Stimulated activated CD8-positive, alpha-beta memory T cell treated with anti-CD3 and anti-CD28 coated beads, Interleukin-7, amount 100 ng/mL, for 1 hour (primary cell): ENCODE data around the gene NPW.

ENCODE experiments used
- DNase-seq, 2 donors: peaks; one replicate each; pipeline ENCODE4 v3.0.0-alpha.2; 2020; ENCODE audit warnings: low read depth in 2 of 2

Gene NPW

DNA sequence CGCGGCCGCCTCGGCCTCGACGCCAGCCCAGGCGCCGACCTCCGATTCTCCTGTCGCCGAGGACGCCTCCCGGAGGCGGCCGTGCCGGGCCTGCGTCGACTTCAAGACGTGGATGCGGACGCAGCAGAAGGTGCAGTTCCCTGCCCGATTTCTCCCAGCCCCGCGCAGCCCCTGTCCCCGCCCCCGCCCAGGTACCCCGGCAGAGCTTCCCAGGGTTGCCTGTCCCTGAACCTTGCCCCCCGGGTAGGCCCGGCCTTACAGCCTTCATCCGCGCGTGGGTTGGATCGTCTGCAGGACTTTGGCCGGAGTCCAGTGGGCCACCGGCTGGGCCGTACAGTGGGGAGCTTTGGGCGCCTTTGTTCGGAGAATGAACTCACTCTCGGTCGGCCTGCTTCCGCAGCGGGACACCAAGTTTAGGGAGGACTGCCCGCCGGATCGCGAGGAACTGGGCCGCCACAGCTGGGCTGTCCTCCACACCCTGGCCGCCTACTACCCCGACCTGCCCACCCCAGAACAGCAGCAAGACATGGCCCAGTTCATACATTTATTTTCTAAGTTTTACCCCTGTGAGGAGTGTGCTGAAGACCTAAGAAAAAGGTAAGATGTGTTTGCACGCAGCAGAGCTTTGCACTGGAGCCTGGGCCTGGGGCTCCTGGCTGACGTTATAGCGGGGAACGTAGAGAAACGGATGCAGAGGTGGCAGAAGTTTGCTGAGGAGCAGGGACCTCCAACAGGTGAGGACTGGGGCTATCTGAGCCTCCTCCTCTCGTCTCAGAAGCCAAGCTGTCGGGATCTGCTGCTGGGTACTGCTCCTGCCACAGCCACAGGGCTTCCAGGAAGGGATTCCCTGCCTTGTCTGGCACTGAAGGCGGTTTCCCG, 35.0 kb upstream of the NPW start:
- DNase-seq = no peak

GRCh38 chr16:1985466-1986150, 34.0 kb upstream of the NPW start:
- DNase-seq = no peak

DNA sequence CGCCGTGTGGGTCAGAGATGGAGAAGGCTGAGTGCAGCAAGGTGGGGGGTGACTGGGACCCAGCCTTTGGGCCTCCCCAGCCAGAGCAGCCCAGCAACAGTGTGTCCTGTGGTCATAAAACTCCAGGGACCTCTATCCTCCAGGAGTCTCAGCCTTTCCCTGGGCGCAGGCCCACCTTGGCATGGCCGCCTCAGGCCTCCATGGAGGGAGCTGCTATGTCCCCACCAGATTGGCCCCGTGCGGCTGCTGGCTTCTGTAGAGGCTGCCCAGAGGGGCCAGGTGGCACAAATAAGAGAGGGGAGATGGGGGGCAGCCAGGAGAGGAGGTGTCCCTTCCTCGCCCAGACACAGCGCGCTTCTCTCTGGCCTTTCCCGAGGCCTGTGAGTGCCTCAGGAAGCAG, 32.4 kb upstream of the NPW start:
- no peak for DNase-seq

DNA sequence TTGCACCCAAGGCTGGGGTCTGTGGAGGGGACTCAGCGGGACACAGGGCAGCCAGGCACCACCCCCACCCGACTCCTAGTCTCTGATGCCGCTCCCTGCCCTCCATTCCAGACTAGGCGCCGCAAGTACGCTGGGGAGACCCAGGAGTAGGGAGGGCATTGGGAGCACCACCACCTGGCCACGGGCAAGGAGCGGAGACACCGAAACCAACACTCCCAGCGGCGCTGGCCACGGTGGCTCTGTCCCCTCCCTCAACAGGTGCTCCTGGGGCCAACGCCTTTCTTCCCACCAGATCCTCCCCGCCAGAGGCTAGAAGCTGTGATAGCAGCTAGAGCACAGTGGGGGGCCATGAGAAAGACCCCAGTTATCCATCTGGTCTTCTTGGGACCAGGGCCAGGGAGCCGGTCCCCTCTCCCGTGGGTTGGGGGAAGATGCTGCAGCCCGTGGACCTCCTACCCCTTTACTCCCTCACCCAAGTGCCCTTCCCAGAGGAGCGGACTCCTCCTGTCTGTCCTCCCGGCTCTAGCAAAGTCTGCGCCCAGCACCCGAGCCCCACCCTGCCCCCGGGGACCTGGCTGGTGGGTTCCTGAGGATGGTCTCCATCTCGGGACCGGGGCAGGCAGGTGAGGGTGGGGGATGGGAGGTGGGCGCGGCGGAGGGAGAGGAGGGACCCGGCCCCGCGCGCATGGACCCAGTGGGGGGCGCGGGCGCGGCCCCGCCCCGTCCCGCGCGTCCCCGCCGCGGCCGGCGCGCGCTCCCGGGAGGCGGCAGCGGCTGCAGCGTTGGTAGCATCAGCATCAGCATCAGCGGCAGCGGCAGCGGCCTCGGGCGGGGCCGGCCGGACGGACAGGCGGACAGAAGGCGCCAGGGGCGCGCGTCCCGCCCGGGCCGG, 30.1 kb upstream of the NPW start, which contains the start of gene SYNGR3:
TSS of gene SYNGR3 (plus strand) at position 762 of the 892 bp plus-strand sequence. CDS start 133 bp downstream, outside the sequence.
- no peak for DNase-seq

DNA sequence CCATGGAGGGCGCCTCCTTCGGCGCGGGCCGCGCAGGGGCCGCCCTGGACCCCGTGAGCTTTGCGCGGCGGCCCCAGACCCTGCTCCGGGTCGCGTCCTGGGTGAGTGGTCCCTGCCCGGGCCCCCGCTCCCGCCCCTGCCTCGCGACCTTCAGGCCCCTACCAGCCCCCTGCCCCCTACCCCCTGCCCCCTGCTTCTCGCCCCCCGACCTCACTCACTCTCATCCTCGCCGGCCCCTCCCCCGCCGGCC, 29.6 kb upstream of the NPW start:
- no peak for DNase-seq

- no peak for DNase-seq
These were observed 29.0 kb upstream of the NPW start for GRCh38 chr16:1990351-1991134.

GRCh38 chr16:1991135-1991551, 28.4 kb upstream of the NPW start:
- DNase-seq = no peak

GRCh38 chr16:1991588-1991947, 28.0 kb upstream of the NPW start:
- no peak for DNase-seq

GRCh38 chr16:1991948-1992703, 27.5 kb upstream of the NPW start:
- DNase-seq = peak; percentile 94 to 98

- no peak for DNase-seq
These were observed 26.8 kb upstream of the NPW start for GRCh38 chr16:1992704-1993317.

GRCh38 chr16:1993731-1994131, 25.9 kb upstream of the NPW start:
- no peak for DNase-seq

- no peak for DNase-seq
These were observed 21.9 kb upstream of the NPW start for GRCh38 chr16:1997494-1998359.

DNA sequence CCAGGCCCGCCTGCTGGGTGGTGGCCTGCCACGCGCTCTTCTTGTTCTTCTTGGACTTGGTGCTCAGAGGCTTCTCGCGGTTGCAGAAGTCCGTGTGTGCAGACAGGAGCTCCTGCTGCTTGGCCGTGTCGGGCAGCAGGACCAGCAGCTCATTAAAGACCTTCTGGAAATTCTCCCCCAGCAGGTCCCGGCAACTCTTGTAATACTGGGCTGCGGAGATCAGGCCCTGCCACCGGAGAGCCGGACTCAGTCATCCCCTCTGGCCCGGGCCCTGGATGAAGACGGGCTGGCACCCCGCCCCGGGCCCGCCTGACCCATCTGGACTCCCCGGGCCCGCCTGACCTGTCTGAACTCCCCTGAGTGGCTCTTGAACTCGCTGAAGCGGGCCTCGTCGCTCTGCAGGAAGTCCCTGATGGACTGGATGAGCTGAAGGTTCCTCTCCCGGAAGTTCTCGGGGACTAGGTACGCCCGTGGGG, 21.2 kb upstream of the NPW start:
- DNase-seq = no peak

GRCh38 chr16:1998852-1999801, 20.5 kb upstream of the NPW start:
- no peak for DNase-seq

- no peak for DNase-seq
These were observed 19.6 kb upstream of the NPW start for GRCh38 chr16:1999866-2000514.

DNA sequence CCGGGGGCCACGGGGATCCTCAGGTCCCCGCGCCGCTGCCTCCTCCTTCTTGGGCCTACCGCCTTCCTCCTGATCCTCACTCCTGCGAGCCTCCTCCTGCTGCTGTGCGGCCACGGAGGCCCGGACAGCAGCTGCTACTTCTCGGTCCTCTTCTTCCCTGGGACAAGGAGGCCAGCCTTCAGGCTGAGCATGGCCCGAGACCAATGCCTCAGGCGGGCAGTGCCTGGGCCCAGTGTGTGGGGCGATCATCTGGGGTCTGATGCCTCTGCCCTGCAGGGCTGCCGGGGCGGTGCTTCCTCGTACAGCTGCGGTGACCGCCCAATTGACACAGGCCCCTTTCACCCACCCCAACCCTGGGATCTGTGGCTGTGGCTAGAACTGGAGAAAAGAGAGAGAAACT, 18.6 kb upstream of the NPW start:
- no peak for DNase-seq

DNA sequence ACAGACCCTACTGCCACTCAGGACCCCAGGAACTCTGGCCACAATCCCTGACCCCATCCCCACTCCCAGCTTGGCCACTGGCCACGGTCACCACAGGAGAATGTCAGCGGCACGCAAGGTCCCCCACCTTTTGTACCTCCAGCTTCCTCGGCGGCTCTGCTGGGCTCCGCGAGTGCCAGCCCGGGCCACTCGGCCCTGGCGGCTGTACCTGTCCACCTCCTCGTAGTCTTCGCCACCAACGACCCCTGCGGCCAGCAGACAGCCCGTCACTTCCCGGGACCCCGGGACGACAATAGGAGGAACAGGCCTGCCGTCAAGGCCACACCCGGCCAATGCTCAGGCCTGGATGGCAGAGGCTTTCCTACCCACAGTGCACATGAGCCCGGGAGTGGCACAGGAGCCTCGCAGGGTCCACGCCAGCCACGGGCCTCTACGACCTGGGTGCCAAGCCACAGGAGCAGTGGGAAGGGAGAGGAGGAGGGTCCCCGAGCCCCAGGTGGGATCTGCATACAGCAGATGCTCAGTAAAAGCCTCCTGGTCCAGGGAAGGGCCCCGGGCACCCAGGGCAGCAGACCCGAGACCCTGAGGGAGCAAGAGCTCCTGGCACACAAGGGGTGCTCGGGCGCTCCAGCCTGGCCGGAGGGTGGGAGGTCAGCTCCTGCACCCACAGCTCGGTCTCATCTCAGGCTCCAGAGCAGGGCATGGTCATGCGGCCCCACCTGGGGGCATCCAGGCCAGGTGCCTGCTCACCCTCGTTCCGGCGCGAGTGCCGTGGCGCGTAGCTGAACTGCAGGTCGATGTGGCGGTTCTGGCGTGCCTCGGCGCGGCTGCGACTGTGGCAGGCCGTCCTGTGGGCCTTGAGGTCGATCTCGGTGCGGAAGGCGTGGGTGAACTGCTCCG, 17.9 kb upstream of the NPW start:
- no peak for DNase-seq
